Activated T-cell treated with anti-CD3 and anti-CD28 coated beads for 24 hours (primary cell): ENCODE results near the gene SP8.

Source experiments
- DNase-seq: peaks from one replicate; pipeline ENCODE4 v3.0.0-alpha.2; 2020; ENCODE audit warnings: low read depth

SP8 gene

GRCh38 chr7:20794676-20795075, 8.0 kb upstream of the SP8 start:
- DNase-seq = no peak

- no peak for DNase-seq
Measured at GRCh38 chr7:20793694-20794394, 7.2 kb upstream of the SP8 start.

GRCh38 chr7:20793248-20793647, 6.6 kb upstream of the SP8 start:
- DNase-seq = no peak

- DNase-seq = no peak
Measured at GRCh38 chr7:20791538-20792434, 5.1 kb upstream of the SP8 start.

- DNase-seq = no peak
Measured at GRCh38 chr7:20790375-20790774, 3.7 kb upstream of the SP8 start.

GRCh38 chr7:20788420-20788990, 1.8 kb upstream of the SP8 start:
- DNase-seq = no peak

- no peak for DNase-seq
Measured at GRCh38 chr7:20787660-20788419, 1.2 kb upstream of the SP8 start.

GRCh38 chr7:20786421-20786778, 286 bp downstream of the SP8 start:
- DNase-seq = no peak

- no peak for DNase-seq
Measured at GRCh38 chr7:20786049-20786412, 655 bp downstream of the SP8 start.

- DNase-seq = no peak
Measured at GRCh38 chr7:20785157-20786048, 1.3 kb downstream of the SP8 start.

- DNase-seq = no peak
Measured at GRCh38 chr7:20784388-20785156, 2.1 kb downstream of the SP8 start.

GRCh38 chr7:20783700-20784387, 2.8 kb downstream of the SP8 start:
- no peak for DNase-seq

- DNase-seq = no peak
Measured at GRCh38 chr7:20783125-20783699, 3.5 kb downstream of the SP8 start.

- DNase-seq = no peak
Measured at GRCh38 chr7:20779041-20779440, 7.6 kb downstream of the SP8 start.

GRCh38 chr7:20778063-20778721, 8.5 kb downstream of the SP8 start:
- no peak for DNase-seq

GRCh38 chr7:20777377-20778062, 9.2 kb downstream of the SP8 start:
- DNase-seq = no peak

GRCh38 chr7:20776942-20777341, 9.7 kb downstream of the SP8 start:
- DNase-seq = no peak

- DNase-seq = no peak
Measured at GRCh38 chr7:20776214-20776911, 10.3 kb downstream of the SP8 start.
